ENCODE data around the gene SAP30.

DNA sequence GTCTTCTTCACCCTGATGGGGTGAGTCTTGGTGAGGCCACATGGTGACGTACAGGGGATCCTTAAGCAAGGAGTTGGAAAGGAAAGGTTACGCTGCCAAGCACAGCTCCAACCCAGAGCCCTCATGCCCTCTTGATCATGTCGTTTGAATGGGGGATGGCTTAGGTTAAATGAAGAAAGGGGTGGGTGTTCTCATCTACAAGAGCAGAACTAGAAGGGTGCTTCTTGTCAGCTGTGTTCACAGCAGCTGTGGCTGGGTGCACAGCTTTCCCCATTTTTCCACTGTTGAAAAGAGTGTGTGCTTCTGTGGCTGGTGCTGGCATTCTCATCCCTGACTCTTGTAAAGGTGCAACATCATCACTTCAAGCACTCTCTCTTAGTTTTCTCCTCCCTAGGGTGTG is 43.7 kb downstream of the SAP30 start:
- TF ChIP-seq, protein P1, sequence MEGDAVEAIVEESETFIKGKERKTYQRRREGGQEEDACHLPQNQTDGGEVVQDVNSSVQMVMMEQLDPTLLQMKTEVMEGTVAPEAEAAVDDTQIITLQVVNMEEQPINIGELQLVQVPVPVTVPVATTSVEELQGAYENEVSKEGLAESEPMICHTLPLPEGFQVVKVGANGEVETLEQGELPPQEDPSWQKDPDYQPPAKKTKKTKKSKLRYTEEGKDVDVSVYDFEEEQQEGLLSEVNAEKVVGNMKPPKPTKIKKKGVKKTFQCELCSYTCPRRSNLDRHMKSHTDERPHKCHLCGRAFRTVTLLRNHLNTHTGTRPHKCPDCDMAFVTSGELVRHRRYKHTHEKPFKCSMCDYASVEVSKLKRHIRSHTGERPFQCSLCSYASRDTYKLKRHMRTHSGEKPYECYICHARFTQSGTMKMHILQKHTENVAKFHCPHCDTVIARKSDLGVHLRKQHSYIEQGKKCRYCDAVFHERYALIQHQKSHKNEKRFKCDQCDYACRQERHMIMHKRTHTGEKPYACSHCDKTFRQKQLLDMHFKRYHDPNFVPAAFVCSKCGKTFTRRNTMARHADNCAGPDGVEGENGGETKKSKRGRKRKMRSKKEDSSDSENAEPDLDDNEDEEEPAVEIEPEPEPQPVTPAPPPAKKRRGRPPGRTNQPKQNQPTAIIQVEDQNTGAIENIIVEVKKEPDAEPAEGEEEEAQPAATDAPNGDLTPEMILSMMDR (conservative IDR thresholded peaks at IDR 0.05), result no peak
- no peak for TF ChIP-seq ZFX (IDR thresholded peaks at IDR 0.05)
